HG02870 (cell line): ENCODE results near the gene VSTM2L.

Source experiments
- ATAC-seq: cut with Tn5 transposase; IDR thresholded peaks from one replicate; pipeline ENCODE4 v1.9.1; 2021; ENCODE audit warnings: mild to moderate bottlenecking, moderate library complexity; ENCODE audit not compliant: unreplicated experiment

Gene VSTM2L

GRCh38 chr20:37917461-37917860 is 14.5 kb downstream of the VSTM2L start:
- no peak for ATAC-seq

DNA sequence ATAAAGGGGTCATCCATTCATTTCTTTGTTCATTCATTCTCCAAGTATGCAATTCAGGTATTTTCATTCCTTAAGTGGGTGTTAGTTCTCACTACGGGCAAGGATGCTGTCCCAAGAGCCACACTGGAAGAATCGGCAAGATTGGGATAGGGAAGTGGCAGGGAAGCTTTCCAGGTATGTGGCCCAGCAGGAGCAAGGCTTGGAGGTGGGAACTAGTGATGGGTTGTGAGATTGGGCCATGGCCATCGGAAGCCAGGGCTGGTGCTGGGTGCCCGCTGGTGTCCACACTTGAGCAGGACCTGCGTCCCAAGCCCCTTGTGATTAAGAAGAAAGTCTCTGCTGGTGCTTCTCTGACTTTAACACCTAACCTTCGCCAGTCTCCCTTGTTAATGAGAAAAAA is 15.1 kb downstream of the VSTM2L start:
- ATAC-seq, result no peak

GRCh38 chr20:37919389-37920040 is 16.6 kb downstream of the VSTM2L start:
- no peak for ATAC-seq

- no peak for ATAC-seq
Observed at GRCh38 chr20:37920270-37920669, 17.3 kb downstream of the VSTM2L start.

- ATAC-seq, result no peak
Observed at GRCh38 chr20:37920679-37921322, 17.9 kb downstream of the VSTM2L start.

DNA sequence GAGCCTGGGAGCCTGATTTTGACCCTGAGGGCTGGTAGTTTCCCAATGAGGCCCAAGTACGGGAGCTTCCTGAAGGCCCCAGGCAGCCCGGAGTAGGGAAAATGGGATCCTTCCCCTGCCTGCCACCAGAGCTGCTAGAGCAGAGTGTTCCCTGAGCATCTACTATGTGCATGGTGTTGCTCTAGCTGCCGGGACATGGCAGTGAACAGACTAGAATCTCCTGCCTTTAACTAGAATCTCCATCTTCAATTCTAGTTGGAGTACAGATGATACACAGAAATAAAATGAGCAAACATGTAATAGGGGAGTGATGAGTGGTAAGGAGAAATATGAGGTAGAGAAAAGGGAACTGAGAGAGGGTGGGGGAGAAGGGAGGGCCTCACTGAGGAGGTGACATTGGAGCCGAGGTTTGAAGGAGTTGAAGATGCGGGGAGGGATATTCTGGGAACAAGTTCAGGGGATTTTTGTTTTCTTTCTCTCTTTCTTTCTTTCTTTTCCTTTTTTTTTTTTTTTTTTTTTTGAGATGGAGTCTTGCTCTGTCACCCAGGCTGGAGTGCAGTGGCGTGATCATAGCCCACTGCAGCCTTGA is 18.5 kb downstream of the VSTM2L start:
- ATAC-seq, result peak; percentile 77

- ATAC-seq, result peak; percentile 71
Observed at GRCh38 chr20:37922016-37922415, 19.1 kb downstream of the VSTM2L start.

GRCh38 chr20:37925265-37926165 is 22.6 kb downstream of the VSTM2L start:
- no peak for ATAC-seq

GRCh38 chr20:37926612-37927011 is 23.7 kb downstream of the VSTM2L start:
- ATAC-seq, result no peak

GRCh38 chr20:37927410-37928095 is 24.6 kb downstream of the VSTM2L start:
- ATAC-seq, result no peak

GRCh38 chr20:37928996-37929682 is 26.2 kb downstream of the VSTM2L start:
- ATAC-seq, result no peak

DNA sequence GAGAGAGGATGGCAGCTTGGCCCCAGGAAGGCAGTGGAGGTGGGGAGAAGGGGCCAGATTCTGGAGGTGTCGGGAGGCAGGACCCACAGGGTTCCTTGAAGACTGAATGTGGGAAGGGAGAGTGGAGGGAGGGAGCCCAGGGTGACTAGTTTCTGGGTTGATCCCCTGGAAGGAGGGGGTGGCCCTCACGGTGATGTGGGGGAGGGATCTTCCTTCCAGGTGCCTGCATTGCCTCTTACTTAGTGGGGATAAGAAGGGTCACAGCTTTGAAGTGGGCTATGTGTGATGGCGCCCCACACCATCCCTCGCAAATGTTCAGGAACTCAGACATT is 26.7 kb downstream of the VSTM2L start:
- ATAC-seq, result no peak

GRCh38 chr20:37931153-37931922 is 28.4 kb downstream of the VSTM2L start:
- no peak for ATAC-seq

GRCh38 chr20:37932074-37932473 is 29.1 kb downstream of the VSTM2L start:
- ATAC-seq, result no peak

- ATAC-seq, result no peak
Observed at GRCh38 chr20:37932919-37933318, 30.0 kb downstream of the VSTM2L start.

- ATAC-seq, result no peak
Observed at GRCh38 chr20:37933786-37934633, 31.1 kb downstream of the VSTM2L start.

DNA sequence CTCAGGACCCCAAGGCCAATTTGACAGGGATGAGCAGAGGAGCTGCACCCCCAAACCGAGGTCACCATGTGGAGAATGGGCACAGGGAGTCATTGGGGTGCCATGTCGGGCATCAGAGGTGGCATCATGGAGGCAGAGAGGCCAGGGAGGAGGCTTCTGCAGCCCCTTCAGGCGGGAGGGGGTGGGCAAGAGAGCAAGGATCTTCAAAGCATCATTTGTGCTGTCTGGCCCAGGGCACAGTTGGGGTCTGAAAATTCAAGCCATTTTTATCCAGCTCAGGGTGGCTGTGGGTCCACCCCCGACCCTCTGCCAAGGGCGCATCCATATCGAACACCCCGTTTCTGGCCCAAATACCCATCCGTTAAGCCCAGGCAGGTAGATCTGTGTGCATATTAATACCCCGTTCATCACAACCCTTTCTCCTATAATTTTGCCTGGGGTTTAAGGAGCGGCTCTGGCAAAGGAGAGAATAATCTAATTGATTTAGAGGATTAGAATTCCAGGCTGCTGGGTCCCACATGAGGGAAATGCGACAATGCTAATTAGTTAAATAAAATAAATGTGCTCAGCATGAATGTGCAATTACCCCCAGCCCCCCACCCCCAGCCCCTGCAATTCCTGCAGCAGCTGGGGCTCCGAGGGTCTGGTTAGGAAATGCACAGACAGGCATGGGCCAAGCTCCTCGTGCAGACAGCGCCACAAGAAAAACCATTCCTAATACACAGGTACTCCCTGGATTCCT is 31.9 kb downstream of the VSTM2L start:
- ATAC-seq, result no peak

- no peak for ATAC-seq
Observed at GRCh38 chr20:37935435-37935834, 32.5 kb downstream of the VSTM2L start.
